ENCODE data around the gene CAP2. TPM values are rescaled to one million over a fixed set of nuclear protein-coding genes. Genes with fewer than 3 reads are reported as not detected.

CAP2 gene
- total RNA-seq, 4 donors from 2014 or later = 3.2 to 16.2 (median 10.6) TPM

GRCh38 chr6:17497535-17498095, 104.2 kb downstream of the CAP2 start:
- Histone ChIP-seq H3K27me3 (no peaks in the 10 kb centered on the region), H3K27ac (no peak overlapping the region), H3K36me3 (no peaks in the 10 kb centered on the region), H3K4me3 (replicated peaks in 1 of 3) (no peak overlapping the region), H3K4me1 (no peaks in the 10 kb centered on the region), H3K9me3 (no peaks in the 10 kb centered on the region)
- TF ChIP-seq POLR2A (IDR thresholded peaks at IDR 0.05) = no peak
- TF ChIP-seq CTCF (IDR thresholded peaks at IDR 0.05) = no peak
- WGBS, 2 donors = 52 to 56% methylated on average over 4 of the region's 4 CpGs
- intact Hi-C loops (cut with DNase I) = no loop called here
- DNase-seq = no peak

DNA sequence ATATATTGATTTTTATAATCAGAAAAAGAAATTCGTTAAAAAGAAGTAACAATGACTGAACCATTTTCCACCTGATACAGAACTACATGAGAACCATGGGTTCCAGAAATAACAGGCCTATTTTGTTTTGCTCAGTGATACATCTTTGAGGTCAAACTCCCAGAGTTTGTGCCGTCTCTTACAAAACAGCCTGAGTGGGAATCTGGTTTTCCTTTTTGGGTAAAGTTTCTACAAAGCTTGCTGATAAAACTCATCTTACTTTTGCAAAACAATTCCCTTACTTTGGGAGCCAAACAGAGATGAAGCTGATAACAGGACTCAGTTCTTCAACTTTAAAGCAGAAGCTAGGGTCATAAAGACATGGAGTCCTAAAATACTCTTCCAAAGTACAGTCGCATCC, 108.0 kb downstream of the CAP2 start:
- H3K27me3 ChIP-seq = no peaks in the 10 kb centered on the region
- TF ChIP-seq POLR2A (IDR thresholded peaks at IDR 0.05) = no peak
- intact Hi-C loops (cut with DNase I) = no loop called here
- H3K36me3 ChIP-seq = no peaks in the 10 kb centered on the region
- 91 to 93% methylated on average over 3 of the region's 3 CpGs for WGBS, 2 donors
- H3K4me3 ChIP-seq (replicated peaks in 1 of 3) = no peak overlapping the region
- DNase-seq = no peak
- no peak overlapping the region for H3K27ac ChIP-seq
- H3K9me3 ChIP-seq = no peaks in the 10 kb centered on the region
- H3K4me1 ChIP-seq = no peaks in the 10 kb centered on the region

DNA sequence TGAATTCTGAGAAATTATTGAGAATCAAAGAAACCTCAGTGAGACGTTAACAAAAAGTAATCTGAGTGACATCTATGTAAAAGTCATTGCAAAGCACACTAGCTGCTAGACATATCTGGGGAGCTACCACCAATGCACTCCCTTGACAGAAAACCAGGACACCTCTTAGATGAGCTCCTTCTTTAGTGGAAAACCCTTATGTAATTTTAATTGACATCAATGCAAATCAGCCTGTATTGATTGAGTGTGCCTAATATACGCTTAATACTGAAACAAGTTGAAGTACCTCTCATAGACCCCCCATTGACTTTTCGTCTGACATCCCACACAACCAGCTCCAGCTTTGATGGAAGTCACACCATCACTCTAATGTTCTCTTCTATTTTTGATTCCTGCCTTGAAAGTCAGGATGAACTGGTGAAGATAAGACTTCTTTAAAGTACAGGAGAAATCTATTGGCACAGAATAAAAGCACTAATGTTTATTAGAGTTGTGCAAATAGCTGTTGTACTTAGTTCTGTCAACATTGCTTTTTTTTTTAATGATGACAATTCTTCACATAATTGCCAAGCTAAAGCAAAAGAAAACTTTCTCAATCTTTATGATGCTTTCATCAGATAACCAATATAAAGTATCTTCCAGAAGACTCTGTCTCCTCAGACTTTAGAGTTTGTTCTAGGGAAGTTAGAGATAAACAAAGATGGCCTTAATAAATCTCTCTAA, 108.7 kb downstream of the CAP2 start:
- no peak overlapping the region for H3K27ac ChIP-seq
- H3K4me1 ChIP-seq = no peaks in the 10 kb centered on the region
- DNase-seq = no peak
- 90 to 92% methylated on average over 3 of the region's 3 CpGs for WGBS, 2 donors
- no peaks in the 10 kb centered on the region for H3K27me3 ChIP-seq
- no peak overlapping the region for H3K4me3 ChIP-seq (replicated peaks in 1 of 3)
- no peaks in the 10 kb centered on the region for H3K9me3 ChIP-seq
- intact Hi-C loops (cut with DNase I) = no loop called here
- TF ChIP-seq POLR2A (IDR thresholded peaks at IDR 0.05) (no peak), CTCF (IDR thresholded peaks at IDR 0.05) (no peak)
- no peaks in the 10 kb centered on the region for H3K36me3 ChIP-seq

GRCh38 chr6:17503051-17503450, 109.7 kb downstream of the CAP2 start:
- TF ChIP-seq CTCF (IDR thresholded peaks at IDR 0.05) (no peak), POLR2A (IDR thresholded peaks at IDR 0.05) (no peak)
- H3K27ac ChIP-seq = no peak overlapping the region
- H3K4me3 ChIP-seq (replicated peaks in 1 of 3) = no peak overlapping the region
- 95 to 97% methylated on average over 7 of the region's 7 CpGs for WGBS, 2 donors
- H3K9me3 ChIP-seq = no peaks in the 10 kb centered on the region
- DNase-seq = no peak
- H3K27me3 ChIP-seq = no peaks in the 10 kb centered on the region
- H3K4me1 ChIP-seq = no peaks in the 10 kb centered on the region
- intact Hi-C loops (cut with DNase I) = no loop called here
- H3K36me3 ChIP-seq = no peaks in the 10 kb centered on the region

DNA sequence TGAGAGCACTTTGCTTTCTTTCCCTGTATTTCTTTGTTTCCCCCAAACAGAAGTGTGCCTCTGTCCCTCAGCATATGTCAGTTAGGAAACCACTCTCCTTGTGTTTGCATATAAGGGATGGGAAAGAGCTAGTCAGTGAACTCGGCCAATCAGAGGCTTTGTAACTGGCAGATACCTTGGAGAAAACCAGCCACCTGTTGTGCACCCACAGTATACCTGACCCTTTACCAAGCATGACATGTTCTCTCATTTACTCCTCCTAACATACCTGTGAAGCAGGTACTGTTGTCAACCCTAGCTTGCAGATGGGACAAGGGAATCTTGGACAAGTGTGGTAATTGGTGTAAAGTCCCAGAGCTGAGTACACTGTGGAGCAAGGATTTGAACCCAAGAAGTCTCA, 110.6 kb downstream of the CAP2 start:
- Histone ChIP-seq H3K27me3 (no peaks in the 10 kb centered on the region), H3K9me3 (no peaks in the 10 kb centered on the region), H3K4me1 (no peaks in the 10 kb centered on the region), H3K27ac (no peak overlapping the region), H3K4me3 (replicated peaks in 1 of 3) (no peak overlapping the region), H3K36me3 (no peaks in the 10 kb centered on the region)
- no peak for TF ChIP-seq CTCF (IDR thresholded peaks at IDR 0.05)
- TF ChIP-seq POLR2A (IDR thresholded peaks at IDR 0.05) = no peak
- DNase-seq = no peak
- intact Hi-C loops (cut with DNase I) = no loop called here
- WGBS, 2 donors = 83 to 88% methylated on average over 1 of the region's 1 CpG

All from thyroid gland (tissue), 4 donors.